MV-4-11 (cell line): ENCODE results near the gene ZBTB39.
A peak's percentile ranks its signal among the peaks of the same experiment; 100 is the strongest.
"Not testable (repeated sequence)": the region's sequence is repeated elsewhere in the genome, so short reads cannot be mapped to it uniquely, and the experiment has no call there.

Source experiments
- DNase-seq: peaks from one replicate; lab custom pipeline; 2025; lab: John Stamatoyannopoulos, UW

ZBTB39 gene

GRCh38 chr12:57000393-57000792 is 6.0 kb downstream of the ZBTB39 start:
- no peak for DNase-seq

GRCh38 chr12:56999456-56999855 is 6.9 kb downstream of the ZBTB39 start:
- DNase-seq, result no peak

GRCh38 chr12:56998981-56999380 is 7.4 kb downstream of the ZBTB39 start:
- DNase-seq, result peak; percentile 54

GRCh38 chr12:56998316-56998715 is 8.0 kb downstream of the ZBTB39 start:
- no peak for DNase-seq

GRCh38 chr12:56996793-56997545 is 9.4 kb downstream of the ZBTB39 start:
- no peak for DNase-seq

GRCh38 chr12:56995930-56996496 is 10.3 kb downstream of the ZBTB39 start:
- no peak for DNase-seq

- DNase-seq, result no peak
Observed at GRCh38 chr12:56995201-56995929, 11.0 kb downstream of the ZBTB39 start.

- no peak for DNase-seq
Observed at GRCh38 chr12:56994231-56994746, 12.1 kb downstream of the ZBTB39 start.

GRCh38 chr12:56993346-56993745 is 13.0 kb downstream of the ZBTB39 start:
- no peak for DNase-seq

- peak; percentile 28 for DNase-seq
Observed at GRCh38 chr12:56991319-56992246, 14.8 kb downstream of the ZBTB39 start.

- no peak for DNase-seq
Observed at GRCh38 chr12:56990648-56991318, 15.6 kb downstream of the ZBTB39 start.

GRCh38 chr12:56989861-56990610 is 16.3 kb downstream of the ZBTB39 start:
- DNase-seq, result no peak

GRCh38 chr12:56988207-56988739 is 18.1 kb downstream of the ZBTB39 start:
- DNase-seq, result peak; percentile 31

- DNase-seq, result peak; percentile 56
Observed at GRCh38 chr12:56987551-56988053, 18.7 kb downstream of the ZBTB39 start.

GRCh38 chr12:56987011-56987410 is 19.3 kb downstream of the ZBTB39 start:
- DNase-seq, result no peak

GRCh38 chr12:56985714-56986113 is 20.6 kb downstream of the ZBTB39 start:
- not testable (repeated sequence) for DNase-seq

GRCh38 chr12:56983386-56983785 is 23.0 kb downstream of the ZBTB39 start:
- no peak for DNase-seq

- not testable (repeated sequence) for DNase-seq
Observed at GRCh38 chr12:56982578-56983236, 23.6 kb downstream of the ZBTB39 start.

GRCh38 chr12:56980941-56981530 is 25.3 kb downstream of the ZBTB39 start:
- no peak for DNase-seq
